Adrenal gland (tissue), 5 donors: ENCODE measurements around the gene PIGB.

Experiments
- CTCF ChIP-seq, 6 experiments: fragments of 450-650 bp in 4 of 6; fragments of 200-600 bp in 2 of 6; sonication (generic) in 1 of 6; IDR thresholded peaks; 1 replicate in 5 of 6; 2 replicates in 1 of 6; pipeline versions ENCODE4 v1.5.1 to v1.8.0; 2016 to 2021; ENCODE audit warnings: antibody characterized with exemption in 6 of 6, mild to moderate bottlenecking in 2 of 6, moderate library complexity in 1 of 6
- POLR2A ChIP-seq, 2 donors: fragments of 450-650 bp; IDR thresholded peaks; one replicate each; pipeline ENCODE4 v1.6.1; 2017; ENCODE audit warnings: antibody characterized with exemption in 2 of 2, mild to moderate bottlenecking in 2 of 2, moderate library complexity in 1 of 2
- donor health status: DM: no; HTN: no; CAD: no.

DNA sequence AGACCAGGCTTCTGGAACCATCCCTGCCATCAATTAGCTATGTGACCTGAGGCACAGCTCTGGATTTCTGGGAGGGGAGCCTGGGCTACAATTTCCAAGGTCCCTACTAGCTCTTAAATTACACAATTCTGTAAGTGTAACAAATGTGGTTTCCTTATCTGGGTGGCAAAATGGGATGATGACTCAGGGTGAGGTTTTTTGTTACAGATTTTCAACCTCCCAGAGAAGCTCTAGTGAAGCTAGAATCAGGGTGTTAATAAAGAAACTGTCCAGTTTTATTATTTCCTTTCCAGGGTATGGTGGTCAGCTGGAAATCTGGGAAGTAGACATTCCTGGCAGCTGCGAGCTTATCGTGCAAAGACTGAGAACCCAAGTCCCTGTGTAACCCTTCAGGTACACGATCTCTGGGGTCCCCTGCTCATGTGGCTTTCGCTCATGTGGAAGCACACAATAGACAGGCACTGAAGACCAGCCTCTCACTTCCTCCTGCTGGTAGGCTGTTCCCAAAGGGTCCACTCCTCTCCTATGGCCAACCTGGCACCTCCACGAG, 36.7 kb upstream of the PIGB start:
- TF ChIP-seq CTCF (IDR thresholded peaks at IDR 0.05) = no peak
- peak in 1 of 2 donors; percentile 15 for TF ChIP-seq POLR2A (IDR thresholded peaks at IDR 0.05)
